Pancreas (tissue), 10 donors: ENCODE measurements around the gene GPR78. TPM values are rescaled to one million over a fixed set of nuclear protein-coding genes. Genes with fewer than 3 reads are reported as not detected.
"Not testable (repeated sequence)": the region's sequence is repeated elsewhere in the genome, so short reads cannot be mapped to it uniquely, and the experiment has no call there.

ENCODE experiments used
- ATAC-seq, 4 donors: fragments of 200-7000 bp; cut with Tn5 transposase; one replicate each; pipeline versions ENCODE4 v1.8.0 to v1.9.1; 2020; ENCODE audit warnings: mild to moderate bottlenecking in 4 of 4, moderate library complexity in 4 of 4
- DNase-seq, 6 donors: peaks; one replicate each; pipeline ENCODE4 v3.0.0-alpha.2; 2020
- FAIRE-seq: peaks from 2 replicates; lab custom pipeline; 2012; peaks lifted over from hg19 to GRCh38; lab: Jason Lieb, UNC
- H3K27ac ChIP-seq, 4 donors: fragments of 200-600 bp; sonication (generic); 1 replicate in 3 of 4; 2 replicates in 1 of 4; pipeline versions ENCODE4 v1.5.0 to v1.8.0; 2020
- H3K27me3 ChIP-seq, 4 donors: fragments of 200-600 bp; one replicate each; pipeline ENCODE4 v1.8.0; 2021
- H3K36me3 ChIP-seq, 3 donors: fragments of 200-600 bp; sonication (generic) in 1 of 3; one replicate each; pipeline versions ENCODE4 v1.5.0 to v1.8.0; 2020 to 2021
- H3K4me1 ChIP-seq, 3 donors: fragments of 200-600 bp; one replicate each; pipeline ENCODE4 v1.8.0; 2021
- H3K4me3 ChIP-seq, 4 donors: fragments of 200-600 bp; sonication (generic) in 2 of 4; one replicate each; pipeline versions ENCODE4 v1.5.0 to v1.8.0; 2020 to 2021
- H3K9me3 ChIP-seq, 4 donors: fragments of 200-600 bp; one replicate each; pipeline ENCODE4 v1.8.0; 2021
- CTCF ChIP-seq, 4 donors: fragments of 200-600 bp; sonication (generic) in 3 of 4; IDR thresholded peaks; one replicate each; pipeline versions ENCODE4 v1.5.0 to v1.8.0; 2021; ENCODE audit warnings: antibody characterized with exemption in 4 of 4
- WGBS, 2 donors: extraction: QIAGEN DNeasy Blood & Tissue Kit; methylation state at CpG; one replicate each; pipeline ENCODE4 v1.1.7; 2013; 5-methylcytosine and 5-hydroxymethylcytosine counted together
- intact Hi-C, 3 donors: fragments of 100-400 bp; cut with DNase I; formaldehyde crosslinking; loops; one replicate each; pipeline versions ENCODE4 v1.11.1 to v1.14.2; 2022
- polyA plus RNA-seq, 2 donors: library from polyadenylated mRNA; stranded (reverse); fragments of 200-250 nt; gene quantifications; one replicate each; pipeline ENCODE4 v1.2.3, GENCODE V29; 2013
- total RNA-seq, 6 donors: library from RNA; stranded (reverse); fragmentation: NEBNext Ultra II Directional in 4 of 6; extraction: Animal tissue kit (Norgen Biotek cat#: 25700) in 4 of 6; gene quantifications; one replicate each; pipeline versions ENCODE4 v1.2.1 to v1.2.4, GENCODE V29; 2021 to 2023
- donor health status: healthy with polysubstance abuse.
- donor health status: DM: no; HTN: no; CAD: no; lungs with moderate emphysema.
- donor health status: DM: no; HTN: no; CAD: no.
- donor health status: control.
- donor health status: control.
- donor health status: Bipolar disorder and iron deficiency.
- donor health status: DM: yes; HTN: yes; CAD: no.
- donor health status: DM: no; HTN: no; CAD: no.
- donor health status: DM: no; HTN: no; CAD: no.
- donor health status: DM: yes; HTN: yes; CAD: no.

GPR78 gene
- total and polyA plus RNA-seq, 8 donors = 0.02 to 0.04 TPM; not detected in 6

- Histone ChIP-seq H3K4me1 (no peaks in the 10 kb centered on the region), H3K27me3 (no peaks in the 10 kb centered on the region), H3K27ac (no peak overlapping the region), H3K4me3 (no peak overlapping the region), H3K9me3 (no peaks in the 10 kb centered on the region), H3K36me3 (no peaks in the 10 kb centered on the region)
- TF ChIP-seq CTCF (IDR thresholded peaks at IDR 0.05) = no peak
- 76 to 78% methylated on average over 5 of the region's 5 CpGs for WGBS, 2 donors
- ATAC-seq (no peak), DNase-seq (peak in 1 of 6 donors; percentile 27), FAIRE-seq (no peak)
- intact Hi-C loops = no loop called here
Measured at GRCh38 chr4:8573266-8573665, 6.9 kb upstream of the GPR78 start.

GRCh38 chr4:8574796-8575370 is 5.3 kb upstream of the GPR78 start:
- Histone ChIP-seq H3K4me1 (no peaks in the 10 kb centered on the region), H3K27me3 (peaks cover 0 to 4% (median 2%) of the 10 kb centered on the region in 4 donors), H3K36me3 (no peaks in the 10 kb centered on the region), H3K4me3 (no peak overlapping the region), H3K27ac (no peak overlapping the region), H3K9me3 (no peaks in the 10 kb centered on the region)
- WGBS, 2 donors = 66 to 69% methylated on average over 5 of the region's 5 CpGs
- TF ChIP-seq CTCF (IDR thresholded peaks at IDR 0.05) = no peak
- intact Hi-C loops = no loop called here
- FAIRE-seq (no peak), DNase-seq (peak in 1 of 6 donors; percentile 42), ATAC-seq (no peak)

GRCh38 chr4:8575457-8575856 is 4.7 kb upstream of the GPR78 start:
- 56 to 58% methylated on average over 4 of the region's 4 CpGs for WGBS, 2 donors
- no peak for FAIRE-seq
- no peak overlapping the region for H3K27ac ChIP-seq
- intact Hi-C loops = no loop called here
- no peaks in the 10 kb centered on the region for H3K9me3 ChIP-seq
- no peak for TF ChIP-seq CTCF (IDR thresholded peaks at IDR 0.05)
- no peak overlapping the region for H3K4me3 ChIP-seq
- DNase-seq = peak in 2 of 6 donors; percentile 24 to 43
- peaks cover 0 to 8% (median 3%) of the 10 kb centered on the region in 4 donors for H3K27me3 ChIP-seq
- no peaks in the 10 kb centered on the region for H3K36me3 ChIP-seq
- no peak for ATAC-seq
- no peaks in the 10 kb centered on the region for H3K4me1 ChIP-seq

GRCh38 chr4:8576591-8576990 is 3.6 kb upstream of the GPR78 start:
- DNase-seq, intact Hi-C loops, H3K27ac ChIP-seq, ATAC-seq, H3K9me3 ChIP-seq, FAIRE-seq, H3K4me3 ChIP-seq, H3K4me1 ChIP-seq, H3K36me3 ChIP-seq: not testable (repeated sequence)
- peaks cover 0 to 14% (median 7%) of the 10 kb centered on the region in 4 donors for H3K27me3 ChIP-seq
- WGBS, 2 donors = 75 to 80% methylated on average over 5 of the region's 5 CpGs

- Histone ChIP-seq H3K4me3 (no peak overlapping the region), H3K27ac (no peak overlapping the region), H3K36me3 (no peaks in the 10 kb centered on the region), H3K9me3 (no peaks in the 10 kb centered on the region), H3K27me3 (peaks cover 0 to 15% (median 7%) of the 10 kb centered on the region in 4 donors), H3K4me1 (no peaks in the 10 kb centered on the region)
- intact Hi-C loops = no loop called here
- ATAC-seq (no peak), DNase-seq (peak in 1 of 6 donors; percentile 18), FAIRE-seq (no peak)
- WGBS, 2 donors = 43 to 47% methylated on average over 8 of the region's 8 CpGs
- no peak for TF ChIP-seq CTCF (IDR thresholded peaks at IDR 0.05)
Measured at GRCh38 chr4:8577046-8577445, 3.1 kb upstream of the GPR78 start.
